Measurements from ENCODE around the gene NLRP3. TPM values are rescaled to one million over a fixed set of nuclear protein-coding genes. Genes with fewer than 3 reads are reported as not detected.
"Not testable (repeated sequence)": the region's sequence is repeated elsewhere in the genome, so short reads cannot be mapped to it uniquely, and the experiment has no call there.

The NLRP3 gene
- total and polyA plus RNA-seq, 4 donors, result 1.3 to 27.9 (median 5.6) TPM

GRCh38 chr1:247376659-247377058, 39.3 kb upstream of the NLRP3 start:
- Histone ChIP-seq H3K27ac (ENCODE audit: low read depth in 1 of 2, low read length in 1 of 2) (no peak overlapping the region), H3K4me1 (ENCODE audit: control insufficient read depth in 5 of 5, insufficient read depth in 5 of 5, low read length in 5 of 5) (no peaks in the 10 kb centered on the region), H3K27me3 (ENCODE audit: control insufficient read depth in 3 of 3, insufficient read depth in 3 of 3, low read length in 2 of 3) (peaks cover 0 to 4% (median 0%) of the 10 kb centered on the region in 3 donors), H3K4me3 (no peak overlapping the region), H3K9ac (ENCODE audit: insufficient read depth in 1 of 2, low read length in 2 of 2) (no peak overlapping the region), H3K36me3 (ENCODE audit: control insufficient read depth in 4 of 4, insufficient read depth in 4 of 4, low read length in 4 of 4) (no peaks in the 10 kb centered on the region), H3K9me3 (ENCODE audit: control insufficient read depth in 4 of 4, insufficient read depth in 3 of 4, low read length in 3 of 4) (peaks cover 0 to 3% (median 0%) of the 10 kb centered on the region in 4 donors)
- DNase-seq, result no peak
- TF ChIP-seq CTCF (IDR thresholded peaks at IDR 0.05; ENCODE audit: control extremely low read depth, extremely low read depth), result no peak
- no peak for ATAC-seq (ENCODE audit: insufficient read depth, low FRiP score)
- 34 to 46% methylated on average over 7 of the region's 7 CpGs for WGBS, 2 donors

DNA sequence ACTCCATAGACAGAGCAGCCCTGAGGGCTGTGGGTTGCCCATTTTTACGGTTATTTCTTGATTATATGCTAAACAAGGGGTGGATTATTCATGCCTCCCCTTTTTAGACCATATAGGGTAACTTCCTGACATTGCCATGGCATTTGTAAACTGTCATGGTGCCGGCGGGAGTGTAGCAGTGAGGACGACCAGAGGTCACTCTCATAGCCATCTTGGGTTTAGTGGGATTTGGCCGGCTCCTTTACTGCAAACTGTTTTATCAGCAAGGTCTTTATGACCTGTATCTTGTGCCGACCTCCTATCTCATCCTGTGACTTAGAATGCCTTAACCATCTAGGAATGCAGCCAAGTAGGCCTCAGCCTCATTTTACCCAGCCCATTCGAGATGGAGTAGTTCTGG, 38.3 kb upstream of the NLRP3 start:
- not testable (repeated sequence) for H3K4me1 ChIP-seq (ENCODE audit: control insufficient read depth in 5 of 5, insufficient read depth in 5 of 5, low read length in 5 of 5); H3K9ac ChIP-seq (ENCODE audit: insufficient read depth in 1 of 2, low read length in 2 of 2); H3K9me3 ChIP-seq (ENCODE audit: control insufficient read depth in 4 of 4, insufficient read depth in 3 of 4, low read length in 3 of 4); H3K4me3 ChIP-seq; H3K27me3 ChIP-seq (ENCODE audit: control insufficient read depth in 3 of 3, insufficient read depth in 3 of 3, low read length in 2 of 3); DNase-seq; H3K36me3 ChIP-seq (ENCODE audit: control insufficient read depth in 4 of 4, insufficient read depth in 4 of 4, low read length in 4 of 4); ATAC-seq (ENCODE audit: insufficient read depth, low FRiP score); H3K27ac ChIP-seq (ENCODE audit: low read depth in 1 of 2, low read length in 1 of 2)
- WGBS, 2 donors, result 81 to 90% methylated on average over 7 of the region's 7 CpGs

- DNase-seq, result no peak
- H3K4me1 ChIP-seq (ENCODE audit: control insufficient read depth in 5 of 5, insufficient read depth in 5 of 5, low read length in 5 of 5), result no peaks in the 10 kb centered on the region
- 83 to 88% methylated on average over 19 to 20 of the region's 20 CpGs for WGBS, 2 donors
- no peak for ATAC-seq (ENCODE audit: insufficient read depth, low FRiP score)
- peaks cover 0 to 4% (median 0%) of the 10 kb centered on the region in 3 donors for H3K27me3 ChIP-seq (ENCODE audit: control insufficient read depth in 3 of 3, insufficient read depth in 3 of 3, low read length in 2 of 3)
- H3K9me3 ChIP-seq (ENCODE audit: control insufficient read depth in 4 of 4, insufficient read depth in 3 of 4, low read length in 3 of 4), result peaks cover 0 to 3% (median 0%) of the 10 kb centered on the region in 4 donors
- H3K36me3 ChIP-seq (ENCODE audit: control insufficient read depth in 4 of 4, insufficient read depth in 4 of 4, low read length in 4 of 4), result no peaks in the 10 kb centered on the region
- no peak for TF ChIP-seq CTCF (IDR thresholded peaks at IDR 0.05; ENCODE audit: control extremely low read depth, extremely low read depth)
- no peak overlapping the region for H3K4me3 ChIP-seq
- H3K27ac ChIP-seq (ENCODE audit: low read depth in 1 of 2, low read length in 1 of 2), result no peak overlapping the region
- no peak overlapping the region for H3K9ac ChIP-seq (ENCODE audit: insufficient read depth in 1 of 2, low read length in 2 of 2)
Observed at GRCh38 chr1:247378334-247379073, 37.5 kb upstream of the NLRP3 start.

- peaks cover 0 to 4% (median 0%) of the 10 kb centered on the region in 4 donors for H3K9me3 ChIP-seq (ENCODE audit: control insufficient read depth in 4 of 4, insufficient read depth in 3 of 4, low read length in 3 of 4)
- H3K27ac ChIP-seq (ENCODE audit: low read depth in 1 of 2, low read length in 1 of 2), result no peak overlapping the region
- H3K36me3 ChIP-seq (ENCODE audit: control insufficient read depth in 4 of 4, insufficient read depth in 4 of 4, low read length in 4 of 4), result no peaks in the 10 kb centered on the region
- WGBS, 2 donors, result 70 to 90% methylated on average over 4 of the region's 4 CpGs
- peaks cover 0 to 5% (median 0%) of the 10 kb centered on the region in 3 donors for H3K27me3 ChIP-seq (ENCODE audit: control insufficient read depth in 3 of 3, insufficient read depth in 3 of 3, low read length in 2 of 3)
- peaks cover 0 to 5% (median 0%) of the 10 kb centered on the region in 5 donors for H3K4me1 ChIP-seq (ENCODE audit: control insufficient read depth in 5 of 5, insufficient read depth in 5 of 5, low read length in 5 of 5)
- no peak overlapping the region for H3K4me3 ChIP-seq
- no peak for TF ChIP-seq CTCF (IDR thresholded peaks at IDR 0.05; ENCODE audit: control extremely low read depth, extremely low read depth)
- no peak overlapping the region for H3K9ac ChIP-seq (ENCODE audit: insufficient read depth in 1 of 2, low read length in 2 of 2)
- DNase-seq (no peak), ATAC-seq (ENCODE audit: insufficient read depth, low FRiP score) (no peak)
Observed at GRCh38 chr1:247385283-247385682, 30.7 kb upstream of the NLRP3 start.
